Hematopoietic multipotent progenitor cell treated with erythropoietin and hydrocortisone succinate and interleukin-3 and kit ligand, for 15 days (in vitro differentiated cells): ENCODE measurements around the gene SURF1.
"Not testable (repeated sequence)": the region's sequence is repeated elsewhere in the genome, so short reads cannot be mapped to it uniquely, and the experiment has no call there.

Experiments
- DNase-seq: peaks from one replicate; pipeline ENCODE4 v3.0.0-alpha.2; 2015; ENCODE audit warnings: low spot score

SURF1 gene

DNA sequence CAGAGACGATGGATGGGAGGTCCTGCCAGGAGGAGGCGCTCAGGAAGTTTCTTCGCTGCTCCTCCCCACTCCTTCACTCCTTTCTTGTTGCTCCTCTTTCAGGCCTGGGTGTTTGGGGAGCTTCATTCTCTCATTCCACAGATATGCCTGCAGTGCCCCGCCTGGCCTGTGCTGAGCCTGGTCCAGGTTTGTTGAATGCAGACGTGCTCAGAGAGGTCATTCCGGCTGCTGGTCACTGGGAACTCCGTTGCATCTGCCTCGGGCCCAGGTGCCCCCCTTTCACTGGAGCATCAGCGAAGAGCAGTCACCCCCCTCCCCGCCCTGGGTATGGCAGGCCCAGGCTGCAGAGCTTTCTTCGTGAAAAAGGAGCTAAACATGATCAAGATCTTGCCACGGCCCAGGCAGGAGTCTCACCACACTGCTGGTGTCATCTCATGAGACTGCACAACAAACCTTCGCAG, 35.8 kb downstream of the SURF1 start:
- DNase-seq: no peak

DNA sequence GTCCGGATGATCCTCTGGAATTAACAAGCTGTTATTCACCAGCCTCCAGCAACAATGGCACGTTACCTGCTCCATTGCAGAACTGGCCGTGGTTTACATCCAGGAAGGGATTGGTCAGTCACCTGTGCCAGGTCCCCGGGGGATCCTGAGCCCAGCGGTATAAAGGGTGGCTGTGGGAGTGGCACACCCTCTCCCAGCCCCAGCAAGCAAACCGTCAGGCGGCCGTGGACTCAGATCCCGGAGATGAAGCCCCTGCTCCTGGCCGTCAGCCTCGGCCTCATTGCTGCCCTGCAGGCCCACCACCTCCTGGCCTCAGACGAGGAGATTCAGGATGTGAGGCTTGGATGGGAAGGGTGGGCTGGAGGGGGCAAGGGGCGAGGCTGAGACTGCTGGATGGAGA, 38.7 kb downstream of the SURF1 start:
- not testable (repeated sequence) for DNase-seq

- DNase-seq: no peak
Measured at GRCh38 chr9:133315997-133316396, 40.3 kb downstream of the SURF1 start.

- no peak for DNase-seq
Measured at GRCh38 chr9:133309608-133310007, 46.7 kb downstream of the SURF1 start.

- DNase-seq: no peak
Measured at GRCh38 chr9:133307301-133307700, 49.0 kb downstream of the SURF1 start.

DNA sequence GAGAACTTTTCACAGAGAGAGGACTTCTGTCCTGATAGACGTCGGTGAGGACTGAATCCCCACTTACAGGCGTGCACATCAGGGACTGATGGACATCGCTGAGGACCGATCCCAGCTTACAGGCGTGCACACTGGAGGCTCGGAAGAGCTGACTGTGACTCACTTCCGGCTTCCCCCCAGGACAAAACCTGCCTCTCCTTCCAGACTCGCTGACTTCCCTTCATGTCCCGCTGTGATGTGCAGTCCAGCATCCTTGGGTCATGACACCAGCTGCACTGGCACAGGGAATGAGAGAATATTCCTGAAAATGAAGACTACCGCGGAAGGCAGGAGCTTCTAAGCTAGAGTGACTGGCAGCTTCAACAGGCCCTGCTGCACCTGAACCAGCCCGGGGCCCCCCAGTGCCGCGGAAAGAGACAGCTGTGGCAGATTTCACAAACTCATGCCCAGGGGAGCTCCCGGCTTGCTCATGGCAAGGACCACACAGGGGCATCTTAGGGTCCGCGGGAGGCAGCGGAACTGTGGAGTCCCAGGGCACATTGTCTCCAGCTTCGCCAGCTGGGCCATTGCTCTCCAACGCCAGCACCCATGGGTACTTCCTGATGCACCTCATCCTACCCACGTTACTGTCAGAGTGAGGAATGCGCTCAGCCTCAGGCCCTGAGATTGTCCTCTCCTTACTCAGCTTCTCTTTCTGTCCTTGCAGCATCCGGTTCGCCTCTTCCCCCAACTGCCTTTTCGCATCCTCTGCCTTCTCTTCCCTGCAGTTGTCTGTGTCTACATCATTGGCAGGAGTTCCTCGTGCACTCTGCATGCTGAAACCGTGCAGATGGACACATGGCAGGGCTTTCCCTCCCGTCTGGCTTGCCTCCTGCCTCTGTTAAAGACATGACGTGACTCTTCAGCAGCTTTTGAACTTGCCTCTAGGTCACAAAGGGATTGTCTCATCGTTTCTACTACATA, 49.8 kb downstream of the SURF1 start:
- DNase-seq: no peak

GRCh38 chr9:133305731-133306130, 50.6 kb downstream of the SURF1 start:
- no peak for DNase-seq

DNA sequence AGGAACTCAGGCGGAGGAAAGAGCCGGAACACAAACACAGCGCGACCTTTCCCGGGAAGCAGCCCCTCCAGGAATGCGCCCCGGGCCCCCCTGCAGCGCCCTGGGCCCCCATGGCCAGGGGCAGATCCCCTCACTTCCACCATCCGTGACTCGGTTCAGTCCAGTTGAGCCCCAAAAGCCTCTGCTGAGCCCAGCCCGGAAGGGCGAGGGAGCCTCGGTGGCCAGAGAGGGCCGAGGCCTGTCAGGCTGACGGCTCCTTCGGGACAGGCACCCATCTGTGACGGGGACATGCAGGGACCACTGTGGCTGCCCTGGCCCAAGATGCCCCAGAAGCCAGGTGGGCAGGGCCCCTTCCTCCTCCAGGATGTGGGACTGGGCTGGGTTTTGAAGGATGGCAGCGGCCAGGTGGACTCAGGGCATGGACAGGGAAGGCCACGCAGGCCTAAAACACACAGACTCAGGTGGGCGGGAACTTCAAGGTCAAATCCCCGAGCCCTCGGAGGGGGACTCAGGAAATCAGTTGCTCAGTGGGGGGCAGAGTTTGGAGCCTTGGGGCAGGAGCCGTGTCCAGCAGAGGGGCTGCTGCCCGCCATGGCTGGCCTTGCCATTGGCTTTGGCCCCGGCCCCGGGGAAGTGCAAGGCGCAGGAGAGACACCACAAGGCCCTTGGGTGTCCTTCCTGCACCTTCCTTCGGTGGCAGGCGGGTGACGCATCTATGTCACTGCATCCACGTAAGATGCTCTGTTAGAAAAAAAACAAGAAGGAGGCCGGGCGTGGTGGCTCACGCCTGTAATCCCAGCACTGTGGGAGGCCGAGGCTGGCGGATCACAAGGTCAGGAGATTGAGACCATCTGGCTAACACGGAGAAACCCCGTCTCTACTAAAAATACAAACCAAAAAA, 51.6 kb downstream of the SURF1 start:
- no peak for DNase-seq

GRCh38 chr9:133304158-133304470, 52.2 kb downstream of the SURF1 start:
- no peak for DNase-seq

DNA sequence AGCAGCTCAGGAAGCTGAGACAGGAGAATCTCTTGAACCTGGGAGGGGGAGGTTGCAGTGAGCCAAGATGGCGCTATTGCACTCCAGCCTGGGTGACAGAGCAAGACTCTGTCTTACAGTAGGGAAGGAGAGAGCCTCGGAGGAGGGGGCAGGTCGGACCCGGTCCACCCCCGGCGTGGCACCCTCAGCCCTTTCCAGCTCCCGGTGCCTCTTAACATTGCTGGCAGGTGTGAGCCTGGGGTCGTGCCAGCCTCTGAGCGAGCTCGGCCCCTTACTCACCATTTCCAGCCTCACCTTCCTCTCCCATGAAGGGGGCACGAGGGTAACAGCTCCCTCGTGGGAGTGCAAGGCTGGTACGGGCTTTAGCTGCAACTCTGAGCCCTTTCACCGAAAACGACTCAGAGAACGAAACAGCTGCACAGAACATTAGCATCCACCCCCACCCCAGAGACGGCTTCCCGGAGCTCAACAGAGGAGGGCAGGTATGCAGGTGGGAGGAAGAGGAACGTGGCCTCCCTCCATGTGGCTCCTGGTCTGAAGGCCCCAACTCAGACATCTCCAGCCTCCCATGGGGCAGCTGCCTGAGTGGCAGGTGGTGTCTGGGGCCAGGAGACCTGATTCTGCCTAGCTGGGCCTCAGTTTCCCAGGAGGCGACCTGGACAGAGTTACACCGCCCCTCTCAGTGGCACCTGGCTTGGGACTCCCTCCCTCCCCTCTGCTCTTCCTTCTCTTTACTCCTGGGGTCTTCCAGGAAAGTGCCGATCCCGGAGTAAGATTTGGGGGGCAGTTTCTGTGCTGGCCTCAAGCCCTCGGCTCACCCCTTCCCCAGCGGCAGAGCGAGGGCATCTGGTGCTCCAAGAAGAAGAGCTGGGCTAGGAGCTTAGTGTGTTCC, 52.8 kb downstream of the SURF1 start:
- no peak for DNase-seq
